D721Med (cell line): ENCODE measurements around the gene C3orf33.

Source experiments
- DNase-seq: peaks from one replicate; pipeline ENCODE4 v3.0.0; 2011; ENCODE audit warnings: low spot score; ENCODE audit not compliant: insufficient read length
- FAIRE-seq: peaks from 2 replicates; lab custom pipeline; 2011; peaks lifted over from hg19 to GRCh38; lab: Jason Lieb, UNC
- CTCF ChIP-seq: IDR thresholded peaks from 2 replicates; pipeline ENCODE4 v1.5.1; 2012; ENCODE audit warnings: mild to moderate bottlenecking, control low read depth; ENCODE audit not compliant: insufficient read depth; ENCODE audit errors: missing control alignments

Gene C3orf33

GRCh38 chr3:155745795-155746550 is 60.1 kb downstream of the C3orf33 start:
- no peak for TF ChIP-seq CTCF
- DNase-seq (no peak), FAIRE-seq (no peak)

DNA sequence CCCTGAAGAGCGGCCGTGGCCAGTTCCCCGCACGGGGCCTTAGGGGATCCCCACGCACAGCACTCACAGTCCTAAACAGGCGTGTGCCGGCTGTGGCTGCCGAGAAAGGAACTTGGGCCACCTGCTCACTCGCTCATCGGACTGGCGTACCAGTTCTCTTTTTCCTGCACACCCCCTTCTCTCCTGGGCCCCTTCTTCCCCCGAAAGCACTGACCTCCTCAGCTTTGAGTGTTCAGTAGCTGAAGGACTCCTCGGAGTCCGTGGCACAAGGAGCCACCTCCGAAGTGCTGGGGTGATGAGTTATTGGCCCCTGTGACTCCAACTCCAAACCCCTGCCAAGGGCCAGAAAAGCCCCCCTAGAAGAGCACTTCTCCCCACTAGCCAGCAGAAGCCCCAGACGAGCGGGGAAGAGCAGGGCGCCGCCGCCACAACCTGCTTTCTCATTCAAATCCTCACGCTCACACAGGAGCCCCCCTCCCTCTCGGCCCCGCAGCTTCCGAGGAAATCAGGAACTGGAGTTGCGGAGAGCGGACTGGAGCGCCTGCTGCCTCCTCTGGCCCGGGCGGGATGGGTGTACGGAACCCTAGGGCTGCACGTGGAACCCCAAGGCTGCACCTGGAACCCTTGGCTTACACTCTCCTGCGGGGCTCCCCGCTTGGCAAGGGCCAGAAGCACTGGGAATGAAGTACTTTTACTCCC is 61.3 kb downstream of the C3orf33 start, which contains the start of gene PLCH1:
PLCH1 (minus strand) TSS at position 446 of the 699 bp plus-strand sequence. CDS start 40,847 bp downstream, outside the sequence.
- FAIRE-seq (no peak), DNase-seq (peak; percentile 63)
- TF ChIP-seq CTCF, result no peak

DNA sequence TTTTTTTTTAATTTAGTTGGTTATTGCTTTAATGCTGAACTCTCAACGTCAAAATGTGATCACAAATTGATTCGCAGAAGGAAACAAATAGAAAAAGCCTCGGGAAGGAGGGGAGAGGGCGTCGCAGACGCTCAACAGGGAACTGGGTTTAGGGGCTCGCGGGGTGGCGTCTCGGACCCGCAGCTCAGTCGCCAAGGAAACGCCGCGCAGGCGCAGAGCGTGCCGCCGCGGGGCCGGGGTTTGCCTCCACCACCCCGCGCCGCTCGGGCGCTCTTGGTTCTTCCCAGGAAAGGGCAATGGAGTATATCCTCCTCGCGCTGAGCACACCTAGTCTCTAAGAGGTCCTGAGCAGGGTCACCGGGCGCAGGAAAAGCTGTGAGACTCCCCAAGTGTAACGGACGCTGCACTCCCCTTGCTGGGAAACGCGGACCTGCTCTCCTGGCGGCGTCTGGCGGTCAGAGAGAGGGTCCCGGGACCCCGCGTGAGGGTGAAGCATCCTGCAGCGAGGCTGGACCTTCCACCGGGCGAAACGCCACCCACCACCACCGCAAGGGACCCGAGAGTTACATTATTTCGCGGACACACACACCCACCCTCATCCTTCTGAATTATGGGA is 62.0 kb downstream of the C3orf33 start:
- TF ChIP-seq CTCF, result no peak
- DNase-seq, result peak; percentile 65
- FAIRE-seq, result no peak

DNA sequence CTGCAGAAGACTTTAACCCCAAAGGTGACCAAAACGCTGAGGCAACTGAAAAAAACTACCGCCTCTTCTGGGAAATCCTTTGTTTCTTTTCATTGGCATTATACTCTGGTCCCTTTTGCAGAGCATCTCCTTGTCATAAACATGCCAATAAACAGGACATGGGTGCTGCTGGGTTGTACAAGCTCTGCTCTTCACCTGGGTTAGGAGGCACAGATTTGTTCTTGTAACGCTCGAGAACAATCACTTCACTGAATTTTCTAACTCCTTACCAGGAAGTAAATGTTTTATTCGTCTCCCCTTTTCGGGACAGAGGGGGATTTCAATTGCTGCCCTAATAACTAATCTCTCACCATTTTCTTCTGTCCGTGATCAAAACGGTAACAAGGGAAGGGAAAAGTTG is 62.5 kb downstream of the C3orf33 start:
- no peak for FAIRE-seq
- no peak for TF ChIP-seq CTCF
- no peak for DNase-seq

DNA sequence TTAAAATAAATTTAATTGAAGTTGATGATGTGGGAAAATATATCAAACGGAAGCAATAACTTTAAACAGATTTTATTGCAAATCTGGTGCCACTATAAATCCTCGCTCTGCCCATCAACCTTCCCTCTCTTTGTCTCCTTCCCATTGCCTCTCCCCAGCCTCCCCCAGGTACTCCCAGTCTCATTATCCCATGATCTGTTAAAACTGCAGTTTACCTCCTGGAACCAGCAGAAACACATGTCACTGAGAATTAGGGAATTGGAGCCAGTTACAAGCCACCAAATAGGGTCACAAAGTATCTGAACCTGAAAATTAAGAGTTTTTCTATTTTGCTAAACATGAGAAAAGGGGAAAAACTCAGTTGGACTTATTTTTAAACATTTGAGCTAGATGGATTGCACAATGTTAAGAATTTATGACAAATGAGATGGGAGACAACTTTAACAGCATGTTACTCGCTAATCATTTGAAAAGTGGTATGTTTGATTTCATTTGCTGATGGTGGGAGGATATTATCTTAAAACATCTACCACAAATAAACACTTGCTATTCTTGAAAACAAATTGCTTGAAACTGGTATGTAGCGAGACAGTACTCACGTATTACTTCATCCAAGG is 63.6 kb downstream of the C3orf33 start:
- TF ChIP-seq CTCF, result no peak
- DNase-seq (no peak), FAIRE-seq (no peak)

GRCh38 chr3:155741603-155742002 is 64.5 kb downstream of the C3orf33 start:
- no peak for FAIRE-seq
- DNase-seq, result no peak
- TF ChIP-seq CTCF, result no peak
